Activated CD4-positive, alpha-beta memory T cell treated with anti-CD3 and anti-CD28 coated beads, Interleukin-2, amount 10 ng/mL, durations not matched to agents 7 days and 5 days (primary cell): ENCODE measurements around the gene TMEM109. TPM values are rescaled to one million over a fixed set of nuclear protein-coding genes. Genes with fewer than 3 reads are reported as not detected.

Experiments
- total RNA-seq, 2 experiments: library from RNA; stranded (reverse); gene quantifications; one replicate each; pipeline ENCODE4 v1.2.3, GENCODE V29; 2021

Gene TMEM109
- total RNA-seq, 2 experiments from 2014 or later = 101 to 110 TPM

Other genes with a start within 250 kb of the TMEM109 start
- not detected for gene MS4A8, start 214.5 kb upstream of the TMEM109 start, total RNA-seq
- gene MS4A18, start 189.4 kb upstream of the TMEM109 start, total RNA-seq = not detected
- not detected for gene MS4A15, start 157.3 kb upstream of the TMEM109 start, total RNA-seq
- gene MS4A10, start 128.8 kb upstream of the TMEM109 start, total RNA-seq = not detected
- 10 to 100 TPM; 15.3 to 16.5 TPM for gene CCDC86, start 72.0 kb upstream of the TMEM109 start, total RNA-seq
- gene PTGDR2, start 58.2 kb upstream of the TMEM109 start, total RNA-seq = 1 to 10 TPM; 5.7 TPM
- gene ZP1, start 46.6 kb upstream of the TMEM109 start, total RNA-seq = under 1 TPM in 1 of 2 experiments, not detected in 1; 0.18 TPM
- gene PRPF19, start 7.6 kb upstream of the TMEM109 start, total RNA-seq = 100 to 1,000 TPM in 1 of 2 experiments, 10 to 100 TPM in 1; 99.2 to 103 TPM
- under 1 TPM in 1 of 2 experiments, not detected in 1; 0.30 TPM for gene TMEM132A, start 10.3 kb downstream of the TMEM109 start, total RNA-seq
- 1 to 10 TPM in 1 of 2 experiments, under 1 TPM in 1; 0.28 to 1.0 TPM for gene SLC15A3, start 38.0 kb downstream of the TMEM109 start, total RNA-seq
- gene CD6, start 57.5 kb downstream of the TMEM109 start, total RNA-seq = 100 to 1,000 TPM; 293 to 299 TPM
- 100 to 1,000 TPM; 359 to 373 TPM for gene CD5, start 188.3 kb downstream of the TMEM109 start, total RNA-seq
- gene VPS37C, start 247.3 kb downstream of the TMEM109 start, total RNA-seq = 1 to 10 TPM; 6.1 to 7.5 TPM